ENCODE measurements around the gene SNX20. TPM values are rescaled to one million over a fixed set of nuclear protein-coding genes. Genes with fewer than 3 reads are reported as not detected.

SNX20 gene
- total and polyA plus RNA-seq, 2 donors from 2014 or later = 0.67 to 6.2 TPM

- DNase-seq = no peak
- no peaks in the 10 kb centered on the region for H3K36me3 ChIP-seq (ENCODE audit: control insufficient read depth in 2 of 3, insufficient read depth in 3 of 3, low read length in 3 of 3)
- FAIRE-seq = no peak
- no peak overlapping the region for H3K9ac ChIP-seq (ENCODE audit: low read length in 3 of 3)
- no peak overlapping the region for H3K27ac ChIP-seq (ENCODE audit: low read depth in 2 of 2, low read length in 2 of 2)
- no peaks in the 10 kb centered on the region for H3K27me3 ChIP-seq (ENCODE audit: control insufficient read depth, insufficient read depth, low read length)
- intact Hi-C loops (cut with DNase I) = no loop called here
- no peaks in the 10 kb centered on the region for H3K4me1 ChIP-seq (ENCODE audit: control insufficient read depth in 2 of 3, insufficient read depth in 2 of 3, low read depth in 1 of 3, low read length in 3 of 3)
- H3K4me3 ChIP-seq (ENCODE audit: low read length in 3 of 3) = no peak overlapping the region
- H3K9me3 ChIP-seq (ENCODE audit: control insufficient read depth in 2 of 3, insufficient read depth in 1 of 3, low read length in 3 of 3) = no peaks in the 10 kb centered on the region
- TF ChIP-seq CTCF (IDR thresholded peaks at IDR 0.05; ENCODE audit: borderline replicate concordance, extremely low read depth, insufficient read depth) = no peak
Observed at GRCh38 chr16:50643192-50643591, 37.9 kb downstream of the SNX20 start.

DNA sequence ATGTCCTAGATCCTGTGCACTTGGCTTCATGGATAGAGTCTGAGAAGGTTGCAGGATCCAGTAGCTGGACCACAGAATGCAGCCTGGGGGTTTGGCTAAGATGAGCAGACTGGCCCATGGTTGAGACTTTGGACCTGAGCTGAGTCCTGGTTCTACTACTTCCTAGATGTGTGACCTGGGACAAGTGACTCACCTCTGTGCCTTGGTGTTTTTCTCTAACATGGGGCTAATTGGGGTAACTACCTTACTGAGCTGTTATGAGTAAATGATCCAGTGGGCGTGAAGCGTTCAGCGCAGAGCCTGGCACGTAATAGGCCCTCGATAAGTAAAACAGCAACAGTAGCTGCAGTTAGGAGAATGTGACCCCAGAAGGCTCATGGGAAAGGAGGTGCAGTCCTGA, 38.8 kb downstream of the SNX20 start:
- no peaks in the 10 kb centered on the region for H3K36me3 ChIP-seq (ENCODE audit: control insufficient read depth in 2 of 3, insufficient read depth in 3 of 3, low read length in 3 of 3)
- no peak overlapping the region for H3K4me3 ChIP-seq (ENCODE audit: low read length in 3 of 3)
- no peaks in the 10 kb centered on the region for H3K9me3 ChIP-seq (ENCODE audit: control insufficient read depth in 2 of 3, insufficient read depth in 1 of 3, low read length in 3 of 3)
- H3K27ac ChIP-seq (ENCODE audit: low read depth in 2 of 2, low read length in 2 of 2) = no peak overlapping the region
- FAIRE-seq (no peak), DNase-seq (no peak)
- no peaks in the 10 kb centered on the region for H3K4me1 ChIP-seq (ENCODE audit: control insufficient read depth in 2 of 3, insufficient read depth in 2 of 3, low read depth in 1 of 3, low read length in 3 of 3)
- intact Hi-C loops (cut with DNase I) = no loop called here
- no peak overlapping the region for H3K9ac ChIP-seq (ENCODE audit: low read length in 3 of 3)
- no peaks in the 10 kb centered on the region for H3K27me3 ChIP-seq (ENCODE audit: control insufficient read depth, insufficient read depth, low read length)
- no peak for TF ChIP-seq CTCF (IDR thresholded peaks at IDR 0.05; ENCODE audit: borderline replicate concordance, extremely low read depth, insufficient read depth)

- no peak for FAIRE-seq
- no peak overlapping the region for H3K4me3 ChIP-seq (ENCODE audit: low read length in 3 of 3)
- H3K36me3 ChIP-seq (ENCODE audit: control insufficient read depth in 2 of 3, insufficient read depth in 3 of 3, low read length in 3 of 3) = no peaks in the 10 kb centered on the region
- H3K9me3 ChIP-seq (ENCODE audit: control insufficient read depth in 2 of 3, insufficient read depth in 1 of 3, low read length in 3 of 3) = no peaks in the 10 kb centered on the region
- H3K27ac ChIP-seq (ENCODE audit: low read depth in 2 of 2, low read length in 2 of 2) = no peak overlapping the region
- intact Hi-C loops (cut with DNase I) = no loop called here
- no peaks in the 10 kb centered on the region for H3K4me1 ChIP-seq (ENCODE audit: control insufficient read depth in 2 of 3, insufficient read depth in 2 of 3, low read depth in 1 of 3, low read length in 3 of 3)
- H3K27me3 ChIP-seq (ENCODE audit: control insufficient read depth, insufficient read depth, low read length) = no peaks in the 10 kb centered on the region
- DNase-seq = no peak
- no peak for TF ChIP-seq CTCF (IDR thresholded peaks at IDR 0.05; ENCODE audit: borderline replicate concordance, extremely low read depth, insufficient read depth)
- no peak overlapping the region for H3K9ac ChIP-seq (ENCODE audit: low read length in 3 of 3)
Observed at GRCh38 chr16:50641818-50642187, 39.3 kb downstream of the SNX20 start.
